ENCODE data around the gene LILRA6. TPM values are rescaled to one million over a fixed set of nuclear protein-coding genes. Genes with fewer than 3 reads are reported as not detected.
"Not testable (repeated sequence)": the region's sequence is repeated elsewhere in the genome, so short reads cannot be mapped to it uniquely, and the experiment has no call there.

LILRA6 gene
- total and polyA plus RNA-seq, 9 donors = 0.71 to 2.6 (median 1.7) TPM

GRCh38 chr19:54252243-54252642, 9.7 kb upstream of the LILRA6 start:
- Histone ChIP-seq H3K4me1 (ENCODE audit: control insufficient read depth, insufficient read depth, low read length) (peaks cover 4% of the 10 kb centered on the region), H3K36me3 (ENCODE audit: control insufficient read depth, insufficient read depth, low read length) (no peaks in the 10 kb centered on the region), H3K27me3 (ENCODE audit: control insufficient read depth, insufficient read depth, low read length) (no peaks in the 10 kb centered on the region), H3K9me3 (replicated peaks; ENCODE audit: control insufficient read depth, low read depth, low read length) (no peaks in the 10 kb centered on the region), H3K27ac (ENCODE audit: low read length) (no peak overlapping the region), H3K4me3 (ENCODE audit: low read length) (no peak overlapping the region)
- 60% methylated on average over 9 of the region's 9 CpGs for WGBS (ENCODE audit: insufficient coverage)
- no peak for DNase-seq

GRCh38 chr19:54248016-54248601, 5.5 kb upstream of the LILRA6 start:
- H3K9me3 ChIP-seq (replicated peaks; ENCODE audit: control insufficient read depth, low read depth, low read length) = no peaks in the 10 kb centered on the region
- H3K27ac ChIP-seq (ENCODE audit: low read length) = peak overlapping the region; percentile 37
- no peaks in the 10 kb centered on the region for H3K36me3 ChIP-seq (ENCODE audit: control insufficient read depth, insufficient read depth, low read length)
- H3K27me3 ChIP-seq (ENCODE audit: control insufficient read depth, insufficient read depth, low read length) = no peaks in the 10 kb centered on the region
- 57% methylated on average over 6 of the region's 8 CpGs for WGBS (ENCODE audit: insufficient coverage)
- no peak overlapping the region for H3K4me3 ChIP-seq (ENCODE audit: low read length)
- peaks cover 4% of the 10 kb centered on the region for H3K4me1 ChIP-seq (ENCODE audit: control insufficient read depth, insufficient read depth, low read length)
- peak; percentile 82 for DNase-seq

- WGBS (ENCODE audit: insufficient coverage) = 89% methylated on average over 17 of the region's 20 CpGs
- no peak for DNase-seq
- no peaks in the 10 kb centered on the region for H3K9me3 ChIP-seq (replicated peaks; ENCODE audit: control insufficient read depth, low read depth, low read length)
- H3K4me3 ChIP-seq (ENCODE audit: low read length) = no peak overlapping the region
- peak overlapping the region; percentile 52 for H3K27ac ChIP-seq (ENCODE audit: low read length)
- no peaks in the 10 kb centered on the region for H3K36me3 ChIP-seq (ENCODE audit: control insufficient read depth, insufficient read depth, low read length)
- H3K4me1 ChIP-seq (ENCODE audit: control insufficient read depth, insufficient read depth, low read length) = peaks cover 4% of the 10 kb centered on the region
- no peaks in the 10 kb centered on the region for H3K27me3 ChIP-seq (ENCODE audit: control insufficient read depth, insufficient read depth, low read length)
Observed at GRCh38 chr19:54247106-54247930, 4.7 kb upstream of the LILRA6 start.

- H3K36me3 ChIP-seq (ENCODE audit: control insufficient read depth, insufficient read depth, low read length) = no peaks in the 10 kb centered on the region
Observed at GRCh38 chr19:54245936-54246335, 3.3 kb upstream of the LILRA6 start.

GRCh38 chr19:54243809-54244208, 1.2 kb upstream of the LILRA6 start:
- not testable (repeated sequence) for H3K27ac ChIP-seq (ENCODE audit: low read length); DNase-seq; H3K4me3 ChIP-seq (ENCODE audit: low read length); H3K27me3 ChIP-seq (ENCODE audit: control insufficient read depth, insufficient read depth, low read length); H3K4me1 ChIP-seq (ENCODE audit: control insufficient read depth, insufficient read depth, low read length); H3K36me3 ChIP-seq (ENCODE audit: control insufficient read depth, insufficient read depth, low read length); H3K9me3 ChIP-seq (replicated peaks; ENCODE audit: control insufficient read depth, low read depth, low read length)
- no CpG with 5 or more reads among the region's 8 CpGs for WGBS (ENCODE audit: insufficient coverage)

More at GRCh38 chr19:54245936-54246335, 3.3 kb upstream of the LILRA6 start:
- no CpG with 5 or more reads among the region's 3 CpGs for WGBS (ENCODE audit: insufficient coverage)
- no peak for DNase-seq
- H3K9me3 ChIP-seq (replicated peaks; ENCODE audit: control insufficient read depth, low read depth, low read length) = no peaks in the 10 kb centered on the region
- H3K27ac ChIP-seq (ENCODE audit: low read length) = no peak overlapping the region
- no peak overlapping the region for H3K4me3 ChIP-seq (ENCODE audit: low read length)
- peaks cover 4% of the 10 kb centered on the region for H3K4me1 ChIP-seq (ENCODE audit: control insufficient read depth, insufficient read depth, low read length)
- H3K27me3 ChIP-seq (ENCODE audit: control insufficient read depth, insufficient read depth, low read length) = no peaks in the 10 kb centered on the region

GRCh38 chr19:54242234-54242633, 356 bp downstream of the LILRA6 start:
- H3K4me3 ChIP-seq (ENCODE audit: low read length); H3K27me3 ChIP-seq (ENCODE audit: control insufficient read depth, insufficient read depth, low read length); H3K9me3 ChIP-seq (replicated peaks; ENCODE audit: control insufficient read depth, low read depth, low read length); H3K4me1 ChIP-seq (ENCODE audit: control insufficient read depth, insufficient read depth, low read length); H3K36me3 ChIP-seq (ENCODE audit: control insufficient read depth, insufficient read depth, low read length); DNase-seq; H3K27ac ChIP-seq (ENCODE audit: low read length): not testable (repeated sequence)
- WGBS (ENCODE audit: insufficient coverage) = 40% methylated on average over 1 of the region's 4 CpGs

GRCh38 chr19:54240372-54241336, 1.9 kb downstream of the LILRA6 start:
- WGBS (ENCODE audit: insufficient coverage) = 67% methylated on average over 4 of the region's 22 CpGs
- not testable (repeated sequence) for H3K27ac ChIP-seq (ENCODE audit: low read length); H3K36me3 ChIP-seq (ENCODE audit: control insufficient read depth, insufficient read depth, low read length); H3K27me3 ChIP-seq (ENCODE audit: control insufficient read depth, insufficient read depth, low read length); H3K4me3 ChIP-seq (ENCODE audit: low read length); DNase-seq; H3K9me3 ChIP-seq (replicated peaks; ENCODE audit: control insufficient read depth, low read depth, low read length); H3K4me1 ChIP-seq (ENCODE audit: control insufficient read depth, insufficient read depth, low read length)

- H3K4me3 ChIP-seq (ENCODE audit: low read length); DNase-seq; H3K4me1 ChIP-seq (ENCODE audit: control insufficient read depth, insufficient read depth, low read length); H3K9me3 ChIP-seq (replicated peaks; ENCODE audit: control insufficient read depth, low read depth, low read length); H3K27ac ChIP-seq (ENCODE audit: low read length); H3K36me3 ChIP-seq (ENCODE audit: control insufficient read depth, insufficient read depth, low read length); H3K27me3 ChIP-seq (ENCODE audit: control insufficient read depth, insufficient read depth, low read length): not testable (repeated sequence)
- WGBS (ENCODE audit: insufficient coverage) = 46% methylated on average over 6 of the region's 21 CpGs
Observed at GRCh38 chr19:54239491-54240371, 2.9 kb downstream of the LILRA6 start.

- Histone ChIP-seq H3K4me1 (ENCODE audit: control insufficient read depth, insufficient read depth, low read length) (no peaks in the 10 kb centered on the region), H3K27ac (ENCODE audit: low read length) (no peak overlapping the region), H3K27me3 (ENCODE audit: control insufficient read depth, insufficient read depth, low read length) (no peaks in the 10 kb centered on the region), H3K9me3 (replicated peaks; ENCODE audit: control insufficient read depth, low read depth, low read length) (no peaks in the 10 kb centered on the region), H3K36me3 (ENCODE audit: control insufficient read depth, insufficient read depth, low read length) (no peaks in the 10 kb centered on the region), H3K4me3 (ENCODE audit: low read length) (no peak overlapping the region)
- no peak for DNase-seq
- WGBS (ENCODE audit: insufficient coverage) = 70% methylated on average over 4 of the region's 5 CpGs
Observed at GRCh38 chr19:54233941-54234340, 8.6 kb downstream of the LILRA6 start.
